Lower lobe of right lung (tissue), 2 donors: Measurements from ENCODE around the gene CTSD. TPM values are rescaled to one million over a fixed set of nuclear protein-coding genes. Genes with fewer than 3 reads are reported as not detected.

ENCODE experiments used
- ATAC-seq, 2 donors: fragments of 200-7000 bp; cut with Tn5 transposase; one replicate each; pipeline ENCODE4 v1.9.1; 2020 to 2022; ENCODE audit warnings: mild to moderate bottlenecking in 2 of 2, moderate library complexity in 2 of 2
- DNase-seq: peaks from one replicate; pipeline ENCODE4 v3.0.0-alpha.2; 2020
- H3K27ac ChIP-seq: fragments of 200-600 bp; one replicate; pipeline ENCODE4 v1.8.0; 2022
- H3K27me3 ChIP-seq: fragments of 200-600 bp; one replicate; pipeline ENCODE4 v1.8.0; 2022; ENCODE audit warnings: low read depth
- H3K36me3 ChIP-seq: fragments of 200-600 bp; one replicate; pipeline ENCODE4 v1.8.0; 2022; ENCODE audit warnings: mild to moderate bottlenecking
- H3K4me1 ChIP-seq: fragments of 200-600 bp; one replicate; pipeline ENCODE4 v1.8.0; 2022
- H3K4me3 ChIP-seq: fragments of 200-600 bp; one replicate; pipeline ENCODE4 v1.8.0; 2022; ENCODE audit warnings: mild to moderate bottlenecking
- H3K9me3 ChIP-seq: fragments of 200-600 bp; one replicate; pipeline ENCODE4 v1.8.0; 2022
- intact Hi-C: fragments of 100-400 bp; cut with DNase I; formaldehyde crosslinking; loops from one replicate; pipeline ENCODE4 v1.11.0; 2022
- total RNA-seq: library from RNA; stranded (reverse); fragmentation: NEBNext Ultra II Directional; extraction: Animal tissue kit (Norgen Biotek cat#: 25700); gene quantifications from one replicate; pipeline ENCODE4 v1.2.1, GENCODE V29; 2021
- TF ChIP-seq, protein P1 (sequence below): fragments of 200-600 bp; IDR thresholded peaks from one replicate; pipeline ENCODE4 v1.8.0; 2022; ENCODE audit warnings: antibody characterized with exemption, mild to moderate bottlenecking
- donor health status: DM: no; HTN: yes; CAD: no; lungs with severe emphysema.

CTSD gene
- total RNA-seq, 1 donor from 2014 or later: 2,919 TPM

DNA sequence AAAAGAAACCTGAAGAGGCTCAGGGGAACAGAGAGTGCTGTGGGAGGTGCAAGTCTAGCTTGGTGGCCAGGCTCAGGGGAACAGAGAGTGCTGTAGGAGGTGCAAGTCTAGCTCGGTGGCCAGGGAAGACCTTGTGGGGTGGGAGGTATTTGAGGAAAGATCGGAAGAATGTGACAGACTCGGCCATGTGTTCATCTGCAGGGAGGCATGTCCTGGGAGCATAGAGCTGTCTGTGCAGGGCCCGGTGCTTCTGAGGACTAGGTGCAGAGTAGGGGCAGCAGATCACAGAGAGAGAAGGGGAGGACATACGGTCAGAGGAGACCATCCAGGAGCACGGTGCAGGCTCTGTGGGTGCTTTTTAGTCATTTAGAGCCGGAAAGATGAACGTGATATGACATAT is 24.2 kb downstream of the CTSD start:
- Histone ChIP-seq H3K36me3 (no peaks in the 10 kb centered on the region), H3K4me1 (no peaks in the 10 kb centered on the region), H3K9me3 (peaks cover 10% of the 10 kb centered on the region), H3K27me3 (peaks cover 8% of the 10 kb centered on the region), H3K4me3 (no peak overlapping the region), H3K27ac (no peak overlapping the region)
- TF ChIP-seq, protein P1, sequence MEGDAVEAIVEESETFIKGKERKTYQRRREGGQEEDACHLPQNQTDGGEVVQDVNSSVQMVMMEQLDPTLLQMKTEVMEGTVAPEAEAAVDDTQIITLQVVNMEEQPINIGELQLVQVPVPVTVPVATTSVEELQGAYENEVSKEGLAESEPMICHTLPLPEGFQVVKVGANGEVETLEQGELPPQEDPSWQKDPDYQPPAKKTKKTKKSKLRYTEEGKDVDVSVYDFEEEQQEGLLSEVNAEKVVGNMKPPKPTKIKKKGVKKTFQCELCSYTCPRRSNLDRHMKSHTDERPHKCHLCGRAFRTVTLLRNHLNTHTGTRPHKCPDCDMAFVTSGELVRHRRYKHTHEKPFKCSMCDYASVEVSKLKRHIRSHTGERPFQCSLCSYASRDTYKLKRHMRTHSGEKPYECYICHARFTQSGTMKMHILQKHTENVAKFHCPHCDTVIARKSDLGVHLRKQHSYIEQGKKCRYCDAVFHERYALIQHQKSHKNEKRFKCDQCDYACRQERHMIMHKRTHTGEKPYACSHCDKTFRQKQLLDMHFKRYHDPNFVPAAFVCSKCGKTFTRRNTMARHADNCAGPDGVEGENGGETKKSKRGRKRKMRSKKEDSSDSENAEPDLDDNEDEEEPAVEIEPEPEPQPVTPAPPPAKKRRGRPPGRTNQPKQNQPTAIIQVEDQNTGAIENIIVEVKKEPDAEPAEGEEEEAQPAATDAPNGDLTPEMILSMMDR: no peak
- intact Hi-C loops: no loop called here
- DNase-seq: no peak
- no peak for ATAC-seq

DNA sequence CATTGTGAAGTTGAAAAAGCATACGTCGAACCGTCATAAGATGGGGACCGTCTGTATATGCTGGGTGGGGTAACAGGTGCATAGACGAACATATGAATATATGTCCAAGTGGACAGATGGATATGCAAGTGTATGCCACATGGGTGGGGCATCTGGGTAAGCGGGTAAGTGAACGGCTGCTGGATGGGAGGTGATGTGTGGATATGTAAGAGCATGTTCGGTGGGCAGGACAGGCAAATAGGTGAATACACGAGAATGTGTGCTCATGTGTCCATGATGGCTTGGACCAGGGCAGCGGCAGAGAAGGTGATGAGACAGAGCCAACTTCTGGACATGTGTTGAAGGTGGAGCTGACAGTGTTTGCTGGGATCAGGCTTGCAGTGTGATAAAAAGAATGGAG is 25.3 kb downstream of the CTSD start:
- DNase-seq: no peak
- no peak for ATAC-seq
- peaks cover 18% of the 10 kb centered on the region for H3K27me3 ChIP-seq
- TF ChIP-seq, protein P1: no peak
- H3K36me3 ChIP-seq: no peaks in the 10 kb centered on the region
- no peak overlapping the region for H3K4me3 ChIP-seq
- H3K4me1 ChIP-seq: no peaks in the 10 kb centered on the region
- intact Hi-C loops: no loop called here
- H3K9me3 ChIP-seq: peaks cover 10% of the 10 kb centered on the region
- no peak overlapping the region for H3K27ac ChIP-seq

DNA sequence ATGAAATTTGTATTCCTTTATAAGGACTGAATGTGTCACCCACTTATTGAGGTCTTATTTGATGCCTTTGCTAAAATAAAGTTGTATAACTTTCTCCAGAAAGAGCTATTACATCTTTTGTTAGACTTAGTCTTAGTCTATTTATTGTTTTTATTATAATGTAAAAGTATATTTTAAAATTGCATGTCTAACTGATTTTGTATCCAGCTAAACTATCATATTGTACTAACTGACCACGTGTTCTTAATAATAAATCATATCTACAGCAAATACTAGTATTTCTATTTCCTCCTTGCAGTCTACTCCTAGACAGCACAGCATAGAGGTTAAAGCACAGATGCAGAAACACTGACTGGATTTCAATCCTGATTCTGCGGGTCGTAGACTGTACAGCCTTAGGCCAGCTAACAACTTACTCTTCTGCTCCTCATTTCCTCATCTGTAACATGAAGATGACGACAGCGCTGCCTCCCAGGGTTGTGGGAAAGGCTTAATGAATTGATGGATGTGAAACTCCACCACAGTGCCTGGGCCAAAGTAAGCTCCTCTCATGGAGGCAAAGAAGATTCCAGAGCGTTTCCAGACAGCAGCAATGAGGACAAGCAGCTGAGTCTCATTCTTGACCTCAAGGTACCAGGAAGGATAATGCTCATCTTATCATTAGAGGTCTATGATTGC is 26.5 kb downstream of the CTSD start:
- H3K9me3 ChIP-seq: peaks cover 10% of the 10 kb centered on the region
- H3K27me3 ChIP-seq: peaks cover 30% of the 10 kb centered on the region
- ATAC-seq (no peak), DNase-seq (no peak)
- H3K36me3 ChIP-seq: no peaks in the 10 kb centered on the region
- no peak overlapping the region for H3K4me3 ChIP-seq
- no peaks in the 10 kb centered on the region for H3K4me1 ChIP-seq
- TF ChIP-seq, protein P1: no peak
- intact Hi-C loops: no loop called here
- no peak overlapping the region for H3K27ac ChIP-seq

DNA sequence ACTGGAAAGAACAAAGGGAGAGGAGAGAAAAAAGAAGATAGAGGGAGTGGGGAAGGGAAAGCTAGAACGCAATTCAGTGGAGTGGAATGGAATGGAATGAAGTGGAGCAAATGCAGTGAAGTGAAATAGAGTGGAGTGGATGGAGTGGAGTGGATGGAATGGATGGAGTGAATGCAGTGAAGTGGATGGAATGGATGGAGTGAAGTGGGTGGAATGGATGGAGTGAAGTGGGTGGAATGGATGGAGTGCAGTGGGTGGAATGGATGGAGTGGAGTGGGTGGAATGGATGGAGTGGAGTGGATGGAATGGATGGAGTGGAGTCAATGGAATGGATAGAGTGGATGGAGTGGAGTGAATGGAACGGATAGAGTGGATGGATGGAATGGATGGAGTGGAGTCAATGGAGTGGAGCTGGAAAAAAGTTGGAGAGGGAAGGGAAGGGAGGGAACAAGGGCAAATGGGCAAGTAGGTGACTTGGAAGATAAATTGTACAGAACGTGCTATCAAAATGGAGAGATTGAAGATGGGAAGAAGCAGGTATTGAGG is 27.2 kb downstream of the CTSD start:
- Histone ChIP-seq H3K4me3 (no peak overlapping the region), H3K9me3 (peaks cover 10% of the 10 kb centered on the region), H3K36me3 (no peaks in the 10 kb centered on the region), H3K4me1 (no peaks in the 10 kb centered on the region), H3K27ac (no peak overlapping the region), H3K27me3 (peaks cover 32% of the 10 kb centered on the region)
- intact Hi-C loops: no loop called here
- no peak for DNase-seq
- no peak for ATAC-seq
- TF ChIP-seq, protein P1: no peak

DNA sequence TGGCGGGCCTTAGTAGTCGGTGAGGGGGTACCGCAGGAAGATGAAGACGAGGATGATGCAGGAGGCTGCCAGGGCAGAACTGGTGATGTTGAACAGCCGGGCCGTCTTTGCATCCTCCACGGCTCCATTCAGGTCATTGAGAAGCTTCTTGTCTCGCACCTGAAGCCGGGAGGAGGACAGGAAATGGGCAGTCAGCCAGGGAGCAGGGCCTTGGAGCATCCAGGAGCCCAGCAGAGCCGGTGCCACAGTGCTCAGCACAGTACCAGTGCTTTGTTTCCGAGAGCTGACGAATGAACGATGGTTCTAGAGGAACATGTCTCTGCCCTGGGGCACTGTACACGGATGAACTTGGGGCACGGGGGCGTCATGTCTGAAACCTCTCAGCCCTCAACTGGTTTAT is 28.5 kb downstream of the CTSD start:
- intact Hi-C loops: no loop called here
- ATAC-seq (no peak), DNase-seq (no peak)
- Histone ChIP-seq H3K4me1 (no peaks in the 10 kb centered on the region), H3K4me3 (no peak overlapping the region), H3K27me3 (peaks cover 37% of the 10 kb centered on the region), H3K27ac (no peak overlapping the region), H3K9me3 (peaks cover 10% of the 10 kb centered on the region), H3K36me3 (no peaks in the 10 kb centered on the region)
- TF ChIP-seq, protein P1: no peak
